NT2/D1 (cell line): ENCODE data around the gene BCL2L1.

Experiments
- DNase-seq: peaks from one replicate; pipeline ENCODE4 v3.0.0-alpha.2; 2011; ENCODE audit warnings: low read depth, low spot score
- H3K27me3 ChIP-seq: 2 replicates; pipeline ENCODE4 v1.6.0; 2011; ENCODE audit warnings: mild to moderate bottlenecking; ENCODE audit not compliant: insufficient read length, insufficient read depth
- H3K36me3 ChIP-seq: 2 replicates; pipeline ENCODE4 v1.6.1; 2011; ENCODE audit warnings: mild to moderate bottlenecking, low read length, mixed read lengths; ENCODE audit not compliant: insufficient read depth, insufficient read length
- H3K4me1 ChIP-seq: 2 replicates; pipeline ENCODE4 v1.5.1; 2011; ENCODE audit not compliant: insufficient read depth, insufficient read length
- H3K4me3 ChIP-seq: 2 replicates; pipeline ENCODE4 v1.5.1; 2011; ENCODE audit warnings: low read depth; ENCODE audit not compliant: insufficient read length
- H3K9ac ChIP-seq: 2 replicates; pipeline ENCODE4 v1.6.0; 2011; ENCODE audit warnings: low read depth; ENCODE audit not compliant: insufficient read length
- H3K9me3 ChIP-seq: 2 replicates; pipeline ENCODE4 v1.5.1; 2011; ENCODE audit warnings: mild to moderate bottlenecking, low read length; ENCODE audit not compliant: insufficient read depth
- SUZ12 ChIP-seq: IDR thresholded peaks from 2 replicates; pipeline ENCODE4 v1.6.1; 2011; ENCODE audit not compliant: insufficient read length, insufficient read depth; ENCODE audit errors: extremely low read depth
- YY1 ChIP-seq: IDR thresholded peaks from 2 replicates; pipeline ENCODE4 v1.6.1; 2011; ENCODE audit not compliant: insufficient read length, insufficient read depth
- ZNF274 ChIP-seq: IDR thresholded peaks from 2 replicates; pipeline ENCODE4 v1.6.1; 2011; ENCODE audit warnings: mild to moderate bottlenecking, low read depth, low read length

The BCL2L1 gene

GRCh38 chr20:31740656-31741323, 18.1 kb upstream of the BCL2L1 start:
- H3K9ac ChIP-seq = peak overlapping the region; percentile 93
- H3K4me1 ChIP-seq = no peaks in the 10 kb centered on the region
- no peaks in the 10 kb centered on the region for H3K9me3 ChIP-seq
- TF ChIP-seq YY1 = no peak
- no peak for TF ChIP-seq ZNF274
- TF ChIP-seq SUZ12 = no peak
- DNase-seq = no peak
- H3K36me3 ChIP-seq = peaks cover 35% of the 10 kb centered on the region
- no peaks in the 10 kb centered on the region for H3K27me3 ChIP-seq
- peak overlapping the region; percentile 86 for H3K4me3 ChIP-seq

- peak overlapping the region; percentile 93 for H3K9ac ChIP-seq
- no peak for DNase-seq
- H3K4me1 ChIP-seq = no peaks in the 10 kb centered on the region
- H3K27me3 ChIP-seq = no peaks in the 10 kb centered on the region
- peaks cover 30% of the 10 kb centered on the region for H3K36me3 ChIP-seq
- TF ChIP-seq YY1 (no peak), SUZ12 (no peak), ZNF274 (no peak)
- no peaks in the 10 kb centered on the region for H3K9me3 ChIP-seq
- peak overlapping the region; percentile 86 for H3K4me3 ChIP-seq
Observed at GRCh38 chr20:31740208-31740607, 17.5 kb upstream of the BCL2L1 start.

- Histone ChIP-seq H3K4me3 (peak overlapping the region; percentile 86), H3K27me3 (no peaks in the 10 kb centered on the region), H3K36me3 (peaks cover 24% of the 10 kb centered on the region), H3K9me3 (no peaks in the 10 kb centered on the region), H3K4me1 (no peaks in the 10 kb centered on the region), H3K9ac (peak overlapping the region; percentile 93)
- no peak for DNase-seq
- TF ChIP-seq ZNF274 (no peak), YY1 (no peak), SUZ12 (no peak)
Observed at GRCh38 chr20:31739550-31739977, 16.9 kb upstream of the BCL2L1 start.

- Histone ChIP-seq H3K9me3 (no peaks in the 10 kb centered on the region), H3K9ac (peak within 1 kb of the TSS; percentile 93), H3K4me3 (peak within 1 kb of the TSS; percentile 86), H3K27me3 (no peaks in the 10 kb centered on the region), H3K4me1 (no peaks in the 10 kb centered on the region), H3K36me3 (peaks cover 17% of the 10 kb centered on the region)
- peak; percentile 90 for DNase-seq
- TF ChIP-seq ZNF274 (no peak), YY1 (no peak), SUZ12 (no peak)
Observed at GRCh38 chr20:31738729-31739549, 16.3 kb upstream of the BCL2L1 start, which contains the start of gene TPX2. TSS of gene TPX2 (plus strand) at chr20:31739290. CDS start at chr20:31757477, 18,187 bp downstream.

GRCh38 chr20:31731321-31731717, 8.7 kb upstream of the BCL2L1 start:
- Histone ChIP-seq H3K36me3 (no peaks in the 10 kb centered on the region), H3K4me1 (peaks cover 2% of the 10 kb centered on the region), H3K4me3 (no peak overlapping the region), H3K9me3 (no peaks in the 10 kb centered on the region), H3K9ac (no peak overlapping the region), H3K27me3 (no peaks in the 10 kb centered on the region)
- no peak for DNase-seq
- TF ChIP-seq YY1 (no peak), SUZ12 (no peak), ZNF274 (no peak)

- peak overlapping the region; percentile 94 for H3K9ac ChIP-seq
- no peaks in the 10 kb centered on the region for H3K27me3 ChIP-seq
- peaks cover 15% of the 10 kb centered on the region for H3K4me1 ChIP-seq
- peak; percentile 94 for DNase-seq
- H3K9me3 ChIP-seq = no peaks in the 10 kb centered on the region
- H3K4me3 ChIP-seq = peak overlapping the region; percentile 80
- H3K36me3 ChIP-seq = peaks cover 31% of the 10 kb centered on the region
- no peak for TF ChIP-seq ZNF274
- no peak for TF ChIP-seq SUZ12
- TF ChIP-seq YY1 = no peak
Observed at GRCh38 chr20:31723319-31724078, 831 bp upstream of the BCL2L1 start.
